Karpas-422 (cell line): ENCODE data around the gene AKR1A1. TPM values are rescaled to one million over a fixed set of nuclear protein-coding genes. Genes with fewer than 3 reads are reported as not detected.
"Not testable (repeated sequence)": the region's sequence is repeated elsewhere in the genome, so short reads cannot be mapped to it uniquely, and the experiment has no call there.

Experiments used
- DNase-seq: peaks from one replicate; pipeline ENCODE4 v3.0.0-alpha.2; 2015
- H2AFZ ChIP-seq: fragments of 200-600 bp; sonication (generic); 2 replicates; pipeline ENCODE4 v1.6.1; 2014; ENCODE audit warnings: antibody characterized with exemption, low read length, mixed read lengths
- H3K27ac ChIP-seq: fragments of 200-600 bp; sonication (generic); 2 replicates; pipeline ENCODE4 v1.5.1; 2014; ENCODE audit warnings: mild to moderate bottlenecking, low read length, moderate library complexity
- H3K27me3 ChIP-seq: fragments of 200-600 bp; sonication (generic); 2 replicates; pipeline ENCODE4 v1.6.1; 2014; ENCODE audit warnings: low read length, mixed read lengths
- H3K36me3 ChIP-seq: fragments of 200-600 bp; sonication (generic); 2 replicates; pipeline ENCODE4 v1.6.1; 2014; ENCODE audit warnings: low read length, mixed read lengths; ENCODE audit not compliant: insufficient read depth
- H3K4me1 ChIP-seq: fragments of 200-600 bp; sonication (generic); 2 replicates; pipeline ENCODE4 v1.6.1; 2014; ENCODE audit warnings: mild to moderate bottlenecking, low read length, mixed read lengths
- H3K4me2 ChIP-seq: fragments of 200-600 bp; sonication (generic); 2 replicates; pipeline ENCODE4 v1.6.1; 2014; ENCODE audit warnings: low read length, low read depth, mild to moderate bottlenecking; ENCODE audit not compliant: poor library complexity, severe bottlenecking
- H3K4me3 ChIP-seq: fragments of 200-600 bp; sonication (generic); 2 replicates; pipeline ENCODE4 v1.5.1; 2014; ENCODE audit warnings: mild to moderate bottlenecking, antibody characterized with exemption, low read length, mixed read lengths
- H3K79me2 ChIP-seq: fragments of 200-600 bp; sonication (generic); 2 replicates; pipeline ENCODE4 v1.6.1; 2014; ENCODE audit warnings: mild to moderate bottlenecking, low read length, mixed read lengths
- H3K9ac ChIP-seq: fragments of 200-600 bp; sonication (generic); 2 replicates; pipeline ENCODE4 v1.6.0; 2014; ENCODE audit warnings: low read length
- H3K9me2 ChIP-seq: fragments of 200-600 bp; sonication (generic), shearing (Covaris generic); replicated peaks from 2 replicates; pipeline ENCODE4 v1.6.0; 2014; ENCODE audit warnings: mild to moderate bottlenecking, low read length, moderate library complexity; ENCODE audit not compliant: insufficient read depth
- H3K9me3 ChIP-seq: fragments of 300-700, 200-600 bp; sonication (generic); 2 replicates; pipeline ENCODE4 v1.6.1; 2014; ENCODE audit warnings: low read length, mixed read lengths
- H4K20me1 ChIP-seq: fragments of 200-600 bp; sonication (generic); 2 replicates; pipeline ENCODE4 v1.6.1; 2014; ENCODE audit warnings: mild to moderate bottlenecking, antibody characterized with exemption, low read length, low read depth; ENCODE audit not compliant: insufficient read depth
- total RNA-seq: library from RNA; depleted of rRNA; stranded (reverse); fragments of >200 nt; shearing (Covaris generic); gene quantifications from 2 replicates; pipeline ENCODE4 v1.2.3, GENCODE V29; 2014; ENCODE audit warnings: low replicate concordance

The AKR1A1 gene
- total RNA-seq, 1 experiment from 2014 or later, result 79.0 TPM

DNA sequence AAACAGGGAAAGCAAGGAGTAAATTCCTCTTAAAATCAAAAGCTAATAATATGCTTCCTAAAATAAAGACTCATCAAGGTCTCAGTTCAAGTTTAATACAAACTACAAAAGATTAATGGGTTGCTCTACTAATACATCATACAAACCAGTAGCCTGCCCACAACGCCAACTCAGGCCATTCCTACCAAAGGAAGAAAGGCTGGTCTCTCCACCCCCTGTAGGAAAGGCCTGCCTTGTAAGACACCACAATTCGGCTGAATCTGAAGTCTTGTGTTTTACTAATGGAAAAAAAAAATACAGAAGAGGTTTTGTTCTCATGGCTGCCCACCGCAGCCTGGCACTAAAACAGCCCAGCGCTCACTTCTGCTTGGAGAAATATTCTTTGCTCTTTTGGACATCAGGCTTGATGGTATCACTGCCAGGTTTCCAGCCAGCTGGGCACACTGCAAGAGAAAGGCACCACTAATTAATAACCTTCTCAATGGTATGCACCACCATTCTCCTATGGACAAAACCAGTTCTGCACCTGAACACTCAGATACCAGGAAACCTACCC lies 39.6 kb upstream of the AKR1A1 start:
- Histone ChIP-seq H3K79me2 (no peaks in the 10 kb centered on the region), H3K4me2 (no peak overlapping the region), H4K20me1 (peaks cover 5% of the 10 kb centered on the region; the same call in 1 of the 2 replicates), H3K27ac (no peak overlapping the region), H3K4me3 (no peak overlapping the region), H3K9ac (no peak overlapping the region), H2AFZ (no peak overlapping the region), H3K27me3 (no peaks in the 10 kb centered on the region), H3K9me3 (no peaks in the 10 kb centered on the region), H3K36me3 (peaks cover 51% of the 10 kb centered on the region), H3K4me1 (no peaks in the 10 kb centered on the region), H3K9me2 (no peaks in the 10 kb centered on the region)
- DNase-seq, result no peak

DNA sequence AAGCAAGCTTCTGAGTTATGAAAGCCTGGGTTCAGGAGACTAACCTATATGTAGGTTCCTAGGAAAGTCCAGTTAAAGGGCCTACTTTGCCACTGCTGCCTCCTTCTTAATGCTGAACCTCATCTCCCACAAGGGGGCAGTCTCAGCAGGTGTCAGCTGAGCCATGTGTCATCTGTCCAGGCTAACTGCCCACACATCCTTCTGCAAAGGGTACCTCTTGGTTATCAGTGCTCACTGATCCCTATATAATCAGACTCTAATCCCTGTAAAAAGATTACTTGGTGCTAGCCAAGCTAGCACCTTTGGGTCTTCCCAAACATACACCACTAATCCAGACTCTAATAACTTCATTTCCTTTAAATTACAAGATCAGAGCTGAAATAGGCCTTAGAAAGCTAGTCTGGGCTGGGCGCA lies 38.0 kb upstream of the AKR1A1 start:
- Histone ChIP-seq H3K27me3 (no peaks in the 10 kb centered on the region), H3K9me2 (no peaks in the 10 kb centered on the region), H3K4me1 (no peaks in the 10 kb centered on the region), H3K36me3 (peaks cover 58% of the 10 kb centered on the region), H4K20me1 (peaks cover 9% of the 10 kb centered on the region; the same call in 1 of the 2 replicates), H3K27ac (no peak overlapping the region), H3K79me2 (peaks cover 3% of the 10 kb centered on the region), H3K9ac (no peak overlapping the region), H3K4me2 (no peak overlapping the region), H3K9me3 (no peaks in the 10 kb centered on the region), H2AFZ (no peak overlapping the region), H3K4me3 (no peak overlapping the region)
- peak; percentile 79 for DNase-seq

GRCh38 chr1:45513532-45514260 lies 36.9 kb upstream of the AKR1A1 start:
- not testable (repeated sequence) for H3K4me3 ChIP-seq, H3K27ac ChIP-seq, H3K4me1 ChIP-seq, H3K9me2 ChIP-seq, H3K27me3 ChIP-seq, H4K20me1 ChIP-seq, H3K9ac ChIP-seq, DNase-seq, H3K9me3 ChIP-seq, H2AFZ ChIP-seq, H3K4me2 ChIP-seq
- H3K79me2 ChIP-seq, result peaks cover 11% of the 10 kb centered on the region
- peaks cover 64% of the 10 kb centered on the region for H3K36me3 ChIP-seq

DNA sequence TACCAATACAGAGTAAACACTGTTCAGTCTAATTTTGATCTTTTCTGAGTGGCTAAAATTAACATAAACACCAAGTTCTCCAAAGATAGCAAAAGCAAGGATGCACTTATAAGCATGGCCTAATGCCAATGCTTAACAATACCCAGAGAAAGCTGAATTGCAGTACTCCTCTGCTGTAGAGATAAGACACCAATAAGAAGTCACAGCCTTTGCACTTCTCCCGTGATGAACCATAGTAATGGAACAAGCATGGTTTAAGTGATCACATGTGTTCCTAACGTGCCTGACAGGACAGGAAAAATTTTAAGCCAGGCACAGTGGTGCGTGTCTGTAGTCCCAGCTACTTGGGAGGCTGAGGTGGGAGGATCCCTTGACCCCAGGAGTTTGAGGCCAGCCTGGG lies 34.6 kb upstream of the AKR1A1 start:
- Histone ChIP-seq H3K36me3 (peaks cover 51% of the 10 kb centered on the region), H3K4me1 (peaks cover 20% of the 10 kb centered on the region), H3K4me3 (no peak overlapping the region), H3K9me3 (no peaks in the 10 kb centered on the region), H3K9ac (no peak overlapping the region), H2AFZ (no peak overlapping the region), H3K4me2 (no peak overlapping the region), H4K20me1 (peaks cover 20% of the 10 kb centered on the region), H3K9me2 (no peaks in the 10 kb centered on the region), H3K27ac (no peak overlapping the region), H3K27me3 (no peaks in the 10 kb centered on the region), H3K79me2 (peaks cover 35% of the 10 kb centered on the region)
- no peak for DNase-seq

DNA sequence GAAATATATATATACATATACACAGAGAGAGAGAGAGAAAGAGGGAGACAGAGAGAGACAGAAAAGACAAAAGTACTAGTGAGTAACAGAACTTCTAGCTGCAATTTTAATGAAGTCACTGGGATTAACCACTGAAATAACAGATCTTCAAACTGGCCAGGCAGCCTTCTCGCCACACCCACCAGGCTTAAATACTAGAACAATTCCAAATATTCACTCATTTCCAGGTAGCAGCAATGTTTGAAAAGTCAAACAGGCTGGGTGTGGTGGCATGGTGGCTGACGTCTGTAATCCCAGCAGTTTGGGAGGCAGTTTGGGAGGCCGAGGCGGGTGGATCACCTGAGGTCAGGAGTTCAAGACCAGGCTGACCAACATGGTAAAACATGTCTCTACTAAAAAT lies 34.2 kb upstream of the AKR1A1 start:
- Histone ChIP-seq H3K27ac (no peak overlapping the region), H3K79me2 (peaks cover 39% of the 10 kb centered on the region), H2AFZ (no peak overlapping the region), H3K4me3 (no peak overlapping the region), H3K9me2 (no peaks in the 10 kb centered on the region), H3K27me3 (no peaks in the 10 kb centered on the region), H3K9me3 (no peaks in the 10 kb centered on the region), H3K36me3 (peaks cover 47% of the 10 kb centered on the region), H3K4me2 (no peak overlapping the region), H4K20me1 (peaks cover 21% of the 10 kb centered on the region), H3K9ac (no peak overlapping the region), H3K4me1 (peaks cover 20% of the 10 kb centered on the region)
- DNase-seq, result no peak

- H3K9me2 ChIP-seq, H3K4me2 ChIP-seq, H3K9me3 ChIP-seq, H3K4me3 ChIP-seq, DNase-seq, H3K9ac ChIP-seq, H3K27me3 ChIP-seq, H2AFZ ChIP-seq: not testable (repeated sequence)
- H3K4me1 ChIP-seq, result peaks cover 28% of the 10 kb centered on the region
- peaks cover 41% of the 10 kb centered on the region for H3K79me2 ChIP-seq
- peak overlapping the region; percentile 26; the same call in 1 of the 2 replicates for H3K27ac ChIP-seq
- H3K36me3 ChIP-seq, result peaks cover 34% of the 10 kb centered on the region
- H4K20me1 ChIP-seq, result peaks cover 21% of the 10 kb centered on the region
These were observed 32.3 kb upstream of the AKR1A1 start for GRCh38 chr1:45518366-45518765.

DNA sequence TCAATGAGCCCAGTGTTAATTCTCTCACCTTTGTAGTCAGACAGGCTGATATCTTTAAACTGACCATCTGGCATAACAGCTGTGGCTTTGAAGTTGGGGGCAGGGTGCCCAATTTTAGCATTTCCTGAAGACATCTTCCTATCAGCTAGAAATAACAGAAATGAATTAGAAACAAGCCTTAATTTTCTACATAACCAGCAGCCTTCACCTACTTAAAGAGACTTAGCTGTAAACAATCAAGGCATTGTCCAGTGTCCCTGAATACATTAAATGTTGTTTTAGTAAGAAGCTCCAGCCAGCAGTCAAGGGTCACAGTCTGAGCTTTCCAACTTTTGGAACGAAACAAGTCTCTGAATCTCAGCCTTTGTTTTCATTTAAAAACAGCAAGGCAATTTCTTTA lies 31.7 kb upstream of the AKR1A1 start:
- Histone ChIP-seq H3K4me1 (peaks cover 28% of the 10 kb centered on the region), H3K4me2 (peak overlapping the region; percentile 82), H3K9ac (peak overlapping the region; percentile 95; the same call in 1 of the 2 replicates), H2AFZ (no peak overlapping the region), H3K27ac (peak overlapping the region; percentile 26; the same call in 1 of the 2 replicates), H3K9me3 (no peaks in the 10 kb centered on the region), H3K4me3 (peak overlapping the region; percentile 88; the same call in 1 of the 2 replicates), H4K20me1 (peaks cover 21% of the 10 kb centered on the region), H3K9me2 (no peaks in the 10 kb centered on the region), H3K79me2 (peaks cover 41% of the 10 kb centered on the region), H3K27me3 (no peaks in the 10 kb centered on the region), H3K36me3 (peaks cover 32% of the 10 kb centered on the region)
- DNase-seq, result no peak

DNA sequence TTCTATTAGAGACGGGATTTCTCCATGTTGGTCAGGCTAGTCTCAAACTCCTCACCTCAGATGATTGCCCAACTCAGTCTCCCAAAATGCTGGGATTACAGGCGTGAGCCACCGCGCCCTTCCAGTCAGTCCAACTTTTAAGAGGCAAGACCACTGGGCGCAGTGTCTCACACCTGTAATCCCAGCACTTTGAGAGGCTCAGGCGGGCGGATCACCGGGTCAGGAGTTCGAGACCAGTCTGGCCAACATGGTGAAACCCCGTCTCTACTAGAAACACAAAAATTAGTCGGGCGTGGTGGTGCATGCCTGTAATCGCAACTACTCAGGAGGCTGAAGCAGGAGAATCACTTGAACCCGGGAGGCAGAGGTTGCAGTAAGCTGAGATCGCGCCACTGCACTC lies 30.9 kb upstream of the AKR1A1 start:
- H3K36me3 ChIP-seq, result peaks cover 26% of the 10 kb centered on the region; the same call in 1 of the 2 replicates
- H3K27me3 ChIP-seq, H3K9me3 ChIP-seq, H2AFZ ChIP-seq, H3K9me2 ChIP-seq, DNase-seq: not testable (repeated sequence)
- peak overlapping the region; percentile 26; the same call in 1 of the 2 replicates for H3K27ac ChIP-seq
- H3K4me1 ChIP-seq, result peaks cover 29% of the 10 kb centered on the region
- H4K20me1 ChIP-seq, result peaks cover 21% of the 10 kb centered on the region
- H3K4me2 ChIP-seq, result peak overlapping the region; percentile 82
- peaks cover 41% of the 10 kb centered on the region for H3K79me2 ChIP-seq
- peak overlapping the region; percentile 95 for H3K9ac ChIP-seq
- H3K4me3 ChIP-seq, result peak overlapping the region; percentile 88
